ENCODE measurements around the gene BBOF1.
A peak's percentile ranks its signal among the peaks of the same experiment; 100 is the strongest.
"Not testable (repeated sequence)": the region's sequence is repeated elsewhere in the genome, so short reads cannot be mapped to it uniquely, and the experiment has no call there.

Gene BBOF1, protein sequence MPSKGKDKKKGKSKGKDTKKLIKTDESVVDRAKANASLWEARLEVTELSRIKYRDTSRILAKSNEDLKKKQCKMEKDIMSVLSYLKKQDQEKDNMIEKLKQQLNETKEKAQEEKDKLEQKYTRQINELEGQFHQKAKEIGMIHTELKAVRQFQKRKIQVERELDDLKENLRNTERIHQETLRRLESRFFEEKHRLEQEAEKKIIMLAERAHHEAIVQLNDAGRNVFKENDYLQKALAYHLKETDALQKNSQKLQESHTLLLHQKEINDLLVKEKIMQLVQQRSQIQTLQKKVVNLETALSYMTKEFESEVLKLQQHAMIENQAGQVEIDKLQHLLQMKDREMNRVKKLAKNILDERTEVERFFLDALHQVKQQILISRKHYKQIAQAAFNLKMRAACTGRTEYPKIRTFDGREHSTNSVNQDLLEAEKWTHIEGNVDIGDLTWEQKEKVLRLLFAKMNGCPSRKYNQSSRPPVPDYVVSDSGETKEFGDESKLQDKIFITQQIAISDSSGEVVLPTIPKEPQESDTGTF

DNA sequence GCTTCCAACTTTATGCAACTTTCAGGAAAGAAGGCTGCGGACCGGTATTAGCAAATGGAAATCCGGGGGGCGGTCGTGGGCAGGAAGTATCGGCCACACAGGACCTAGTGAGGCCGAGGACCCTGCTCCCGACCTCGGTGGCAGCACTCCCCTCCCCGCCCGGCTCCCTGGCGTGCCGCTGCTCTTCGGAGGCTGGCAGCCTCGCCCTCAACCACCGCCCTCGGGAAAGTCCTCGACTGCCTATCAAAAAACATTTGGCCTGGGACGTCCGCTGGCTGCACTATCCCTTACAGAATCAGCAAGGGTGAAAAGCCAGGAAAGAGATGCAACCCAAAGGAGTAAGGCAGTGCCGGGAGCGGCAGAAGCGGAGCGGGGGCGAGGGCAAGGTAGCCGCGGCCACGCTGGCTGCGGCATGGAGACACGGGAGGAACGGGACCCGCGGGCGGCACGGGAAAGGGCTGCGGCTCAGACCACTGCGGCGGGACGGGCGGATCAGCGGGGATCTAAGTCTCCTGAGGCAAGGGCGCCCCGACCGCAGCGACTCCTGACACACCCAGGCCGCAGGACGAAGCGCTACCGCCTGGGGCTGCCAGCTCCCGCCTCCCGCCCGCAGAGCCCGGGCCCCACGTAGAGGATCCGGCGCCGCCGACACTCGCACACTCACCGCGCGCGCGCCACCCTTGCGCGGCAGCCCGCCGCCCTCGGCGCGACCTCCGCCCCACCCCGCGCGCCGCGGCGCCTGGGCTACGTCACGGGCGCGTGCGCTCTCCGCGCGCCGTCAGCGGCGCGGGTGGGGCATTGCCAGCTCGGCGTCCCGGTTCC, at the start of gene BBOF1, which contains the start of gene ENTPD5:
Gene BBOF1, plus strand, starts transcription at position 764 of the 822 bp plus-strand sequence. CDS start 130 bp downstream, outside the sequence.
Gene ENTPD5, minus strand, starts transcription at position 703 of the 822 bp plus-strand sequence. CDS start 31,186 bp downstream, outside the sequence.
- peak; percentile 89 for DNase-seq

DNA sequence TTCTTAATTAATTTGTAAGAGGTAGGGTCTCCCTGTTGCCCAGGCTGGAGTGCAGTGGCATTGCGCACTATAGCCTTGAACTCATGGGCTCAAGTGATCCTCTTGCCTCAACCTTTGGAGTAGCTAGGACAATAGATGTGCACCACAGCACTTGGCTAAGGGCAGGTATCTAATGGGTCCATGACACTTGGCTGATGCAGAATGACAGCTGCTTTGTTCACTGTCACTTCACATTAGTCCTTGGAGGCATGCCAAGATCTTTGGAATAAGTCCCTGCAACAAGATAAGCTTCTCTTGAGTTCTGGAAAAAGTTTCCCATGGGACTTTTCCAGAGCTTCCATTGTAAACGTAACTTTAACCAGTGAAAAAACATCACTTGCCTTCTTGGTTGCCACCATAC, 45.7 kb upstream of the BBOF1 start:
- no peak for DNase-seq

DNA sequence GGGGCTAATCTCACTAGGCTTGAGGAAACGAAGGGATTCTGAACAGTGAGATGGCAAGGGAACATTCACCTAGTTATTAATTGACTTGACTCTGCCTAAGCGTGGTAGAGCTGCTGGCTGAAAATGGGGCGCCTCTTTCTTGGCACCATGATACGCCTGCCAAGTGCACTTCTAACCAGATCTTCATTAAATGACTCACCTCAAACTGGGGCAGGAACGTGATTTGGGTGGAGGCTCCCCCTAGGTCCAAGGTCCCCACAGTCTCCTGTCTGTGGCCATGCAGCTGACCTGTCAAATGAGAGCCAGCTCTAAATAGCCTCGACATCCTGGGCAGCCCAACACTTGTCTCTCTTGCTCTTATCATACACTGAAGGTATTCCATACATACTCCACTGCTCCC, 43.0 kb upstream of the BBOF1 start:
- no peak for DNase-seq

DNA sequence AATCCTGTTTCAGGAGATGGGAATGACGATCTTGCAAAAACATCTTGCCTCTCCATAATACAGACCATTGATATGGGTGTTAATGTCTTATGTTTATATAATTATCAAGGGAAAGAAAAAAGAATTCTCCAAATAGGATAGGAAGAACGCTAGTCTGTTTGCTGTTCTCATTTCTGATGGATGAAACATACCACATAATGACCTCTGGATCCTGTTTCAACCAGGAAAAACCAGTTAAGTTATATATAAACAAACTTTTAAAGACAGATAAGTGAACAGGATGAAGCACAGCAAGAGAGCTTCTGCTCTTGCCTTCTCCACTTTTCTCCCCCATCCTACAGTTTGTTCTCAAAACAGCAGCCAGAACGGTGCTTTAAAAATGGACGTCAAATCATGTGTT, 41.3 kb upstream of the BBOF1 start:
- no peak for DNase-seq

DNA sequence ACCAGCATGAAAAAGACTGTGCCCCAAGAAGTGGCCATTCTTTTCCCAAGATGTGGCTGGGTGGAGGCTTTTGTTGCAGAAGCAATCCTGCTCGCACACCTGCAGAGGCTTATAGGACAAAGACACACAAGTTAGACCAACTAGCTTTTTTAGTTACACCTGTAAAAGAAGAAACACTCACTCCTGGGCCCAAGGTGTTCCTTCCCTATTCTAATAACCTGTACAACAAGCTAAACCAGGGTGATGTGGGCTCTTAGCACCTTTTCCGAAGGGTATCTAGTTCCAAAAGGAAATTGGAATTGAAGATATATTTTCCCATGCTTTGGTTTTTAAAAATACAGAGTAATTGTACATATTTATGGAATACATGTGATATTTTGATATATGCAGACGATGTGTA, 31.1 kb upstream of the BBOF1 start:
- DNase-seq: no peak

DNA sequence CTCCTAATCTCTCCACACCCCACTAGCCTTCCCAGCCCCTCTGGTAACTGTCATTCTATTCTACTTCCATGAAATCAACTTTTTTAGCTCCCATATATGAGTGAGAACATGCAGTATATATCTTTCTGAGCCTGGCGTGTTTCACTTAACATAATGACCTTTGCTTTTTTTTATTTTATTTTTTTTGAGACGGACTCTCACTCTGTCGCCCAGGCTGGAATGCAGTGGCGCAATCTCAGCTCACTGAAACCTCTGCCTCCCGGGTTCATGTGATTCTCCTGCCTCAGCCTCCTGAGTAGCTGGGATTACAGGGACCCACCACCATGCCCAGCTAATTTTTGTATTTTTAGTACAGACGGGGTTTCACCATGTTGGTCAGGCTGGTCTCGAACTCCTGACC, 30.5 kb upstream of the BBOF1 start:
- DNase-seq: not testable (repeated sequence)

DNA sequence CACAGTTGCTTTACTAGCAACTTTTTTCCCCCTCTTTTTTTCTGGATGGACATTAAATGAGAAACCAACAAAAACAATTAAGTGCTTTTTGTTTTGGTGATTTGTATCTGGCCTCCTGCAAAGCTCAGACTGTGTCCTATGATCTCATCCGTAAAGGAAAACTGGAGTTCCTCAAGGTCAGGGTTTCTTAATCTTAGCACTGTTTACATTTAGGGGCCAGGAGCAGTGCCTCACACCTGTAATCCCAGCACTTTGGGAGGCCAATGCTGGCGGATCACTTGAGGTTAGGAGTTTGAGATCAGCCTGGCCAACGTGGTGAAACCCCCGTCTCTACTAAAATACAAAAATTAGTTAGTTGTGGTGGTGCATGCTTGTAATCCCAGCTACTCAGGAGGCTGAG, 28.1 kb upstream of the BBOF1 start:
- no peak for DNase-seq

DNA sequence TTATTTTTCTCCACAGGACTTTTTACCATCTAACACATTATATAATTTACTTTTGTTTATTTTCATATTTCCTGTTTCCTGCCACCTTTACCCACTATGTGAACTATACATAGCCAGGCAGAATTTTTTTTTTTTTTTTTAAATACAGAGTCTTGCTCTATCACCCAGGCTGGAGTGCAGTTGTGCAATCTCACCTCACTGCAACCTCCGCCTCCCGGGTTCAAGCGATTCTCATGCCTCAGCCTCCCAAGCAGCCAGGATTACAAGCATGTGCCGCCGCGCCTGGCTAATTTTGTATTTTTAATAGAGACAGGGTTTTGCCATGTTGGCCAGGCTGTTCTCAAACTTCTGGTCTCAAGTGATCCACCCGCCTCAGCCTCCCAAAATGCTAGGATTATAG, 24.2 kb upstream of the BBOF1 start:
- not testable (repeated sequence) for DNase-seq

DNA sequence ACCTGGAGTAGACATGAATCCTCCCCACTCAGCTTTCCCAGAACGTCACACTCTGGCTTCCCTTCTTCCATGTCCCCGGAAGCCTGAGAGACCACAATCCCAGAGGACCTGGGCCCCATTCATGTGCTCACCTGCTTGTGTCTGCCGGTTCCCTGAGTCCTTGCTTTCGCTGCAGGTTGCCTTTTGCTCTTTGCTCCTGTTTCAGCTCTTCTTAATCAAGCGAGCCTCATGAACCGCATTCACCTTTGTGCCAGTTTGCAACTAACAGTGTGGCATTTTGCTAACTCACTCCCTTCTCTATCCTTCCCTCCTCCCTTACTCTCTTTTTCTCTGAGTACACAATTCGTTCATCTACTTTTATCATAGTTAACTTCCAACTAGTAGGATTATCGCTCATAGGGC, 23.2 kb upstream of the BBOF1 start:
- no peak for DNase-seq

DNA sequence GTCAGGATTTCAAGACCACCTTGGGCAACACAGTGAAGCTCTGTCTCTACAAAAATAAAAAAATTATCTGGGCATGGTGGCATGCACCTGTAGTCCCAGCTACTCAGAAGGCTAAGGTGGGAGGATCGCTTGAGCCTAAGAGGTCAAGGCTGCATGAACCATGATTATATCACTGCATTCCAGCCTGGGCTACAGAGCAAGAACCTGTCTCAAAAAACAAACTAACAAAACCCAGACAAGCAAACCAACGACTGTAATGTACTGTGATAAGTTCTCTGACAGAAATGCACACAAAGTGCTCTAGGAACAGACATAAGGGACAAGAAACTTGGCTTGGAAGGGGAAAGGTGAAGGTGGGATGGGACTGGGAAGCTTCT, 22.4 kb upstream of the BBOF1 start:
- no peak for DNase-seq

DNA sequence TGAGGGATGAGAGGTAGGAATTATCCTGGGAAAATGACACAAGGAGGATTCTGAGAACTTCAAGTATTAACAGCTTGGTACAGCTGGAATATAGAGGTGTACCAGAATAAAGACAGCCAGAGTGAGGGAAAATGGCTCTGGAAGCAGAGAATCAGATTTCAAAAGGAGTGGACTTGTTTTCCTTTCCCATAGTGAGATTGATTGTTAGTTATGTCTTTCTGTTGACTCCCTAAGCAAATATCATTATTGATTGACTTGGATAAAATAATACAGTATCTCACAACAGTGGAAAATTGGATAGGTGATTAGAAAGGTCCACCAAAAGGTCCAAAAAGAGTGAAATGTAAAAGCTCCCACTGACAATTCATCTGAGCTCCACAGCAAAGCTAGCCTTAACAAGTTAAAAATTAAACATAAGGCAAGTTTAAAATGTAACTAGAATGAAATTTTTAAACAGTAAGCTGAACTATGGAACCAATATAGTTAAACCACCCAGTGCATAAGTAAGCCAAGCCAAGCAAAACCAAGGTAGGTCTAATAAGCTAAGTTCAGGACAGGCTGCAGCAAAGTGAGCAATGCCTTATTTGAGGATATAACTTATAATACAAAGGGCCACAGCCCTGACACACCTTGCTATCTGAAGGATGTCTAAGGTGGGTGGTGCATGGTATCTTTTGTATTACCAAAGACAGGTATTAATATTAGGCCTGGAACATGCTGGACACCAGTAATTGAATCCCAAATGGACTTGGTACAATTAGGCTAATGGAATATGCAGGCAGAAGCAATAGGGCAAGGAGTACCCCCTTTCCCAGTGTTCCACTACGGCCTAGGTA, 21.8 kb upstream of the BBOF1 start:
- DNase-seq: no peak

DNA sequence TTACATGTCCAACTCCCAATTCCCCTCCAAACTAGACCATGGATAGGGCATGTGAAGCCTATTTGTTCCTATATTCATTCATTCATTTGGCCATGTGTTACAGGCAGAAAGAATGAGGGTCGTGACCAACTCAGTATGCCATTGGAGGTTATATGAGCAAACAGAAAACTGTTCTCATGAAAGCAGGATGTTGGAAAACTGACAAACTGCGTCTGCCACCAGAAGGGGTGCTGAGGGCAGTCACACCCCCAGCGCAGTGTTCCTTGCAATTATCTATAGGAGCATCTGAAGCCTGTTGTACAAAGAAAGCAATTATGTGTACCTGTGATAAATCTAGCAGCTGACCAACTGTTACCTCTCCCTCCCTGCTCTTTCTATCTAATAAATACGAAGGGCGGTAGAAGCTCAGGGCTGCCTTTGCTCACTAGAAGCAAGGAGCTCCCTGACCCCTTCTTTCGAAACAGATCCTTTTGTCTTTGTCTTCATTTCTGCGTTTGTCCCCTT, 21.2 kb upstream of the BBOF1 start:
- DNase-seq: no peak

DNA sequence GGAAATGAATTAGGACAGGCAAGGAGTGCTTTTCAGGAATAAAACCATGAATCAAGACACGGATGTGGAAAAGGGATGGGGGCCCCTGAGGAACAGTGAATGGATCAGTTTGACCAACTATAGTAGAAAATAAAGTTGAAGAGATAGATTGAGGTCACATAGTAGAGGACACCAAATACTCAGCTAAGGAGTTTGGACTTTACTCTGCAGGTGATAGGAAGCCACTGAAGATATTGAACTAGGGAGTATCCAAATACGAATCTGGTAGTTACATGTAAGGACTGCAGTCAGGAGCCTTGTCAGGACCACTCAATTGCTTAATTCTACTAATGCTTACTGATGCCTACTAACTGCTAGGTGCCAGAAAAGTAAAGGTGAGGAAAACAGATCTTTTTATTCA, 20.4 kb upstream of the BBOF1 start:
- no peak for DNase-seq

DNA sequence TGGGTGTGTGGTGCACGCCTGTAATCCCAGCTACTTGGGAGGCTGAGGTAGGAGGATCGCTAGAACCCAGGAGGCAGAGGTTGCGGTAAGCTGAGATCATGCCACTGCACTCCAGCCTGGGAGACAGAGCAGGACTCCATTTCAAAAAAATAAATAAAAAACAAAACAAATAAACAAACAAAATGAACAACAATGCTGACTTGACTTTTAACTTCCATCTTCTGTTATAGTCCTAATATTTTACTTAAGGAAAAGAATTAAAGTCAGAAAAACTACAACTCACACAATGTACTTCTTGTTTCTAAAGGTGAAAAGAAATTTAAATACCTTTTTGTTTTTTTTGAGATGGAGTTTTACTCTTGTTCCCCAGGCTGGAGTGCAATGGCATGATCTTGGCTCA, 13.5 kb upstream of the BBOF1 start:
- not testable (repeated sequence) for DNase-seq

DNA sequence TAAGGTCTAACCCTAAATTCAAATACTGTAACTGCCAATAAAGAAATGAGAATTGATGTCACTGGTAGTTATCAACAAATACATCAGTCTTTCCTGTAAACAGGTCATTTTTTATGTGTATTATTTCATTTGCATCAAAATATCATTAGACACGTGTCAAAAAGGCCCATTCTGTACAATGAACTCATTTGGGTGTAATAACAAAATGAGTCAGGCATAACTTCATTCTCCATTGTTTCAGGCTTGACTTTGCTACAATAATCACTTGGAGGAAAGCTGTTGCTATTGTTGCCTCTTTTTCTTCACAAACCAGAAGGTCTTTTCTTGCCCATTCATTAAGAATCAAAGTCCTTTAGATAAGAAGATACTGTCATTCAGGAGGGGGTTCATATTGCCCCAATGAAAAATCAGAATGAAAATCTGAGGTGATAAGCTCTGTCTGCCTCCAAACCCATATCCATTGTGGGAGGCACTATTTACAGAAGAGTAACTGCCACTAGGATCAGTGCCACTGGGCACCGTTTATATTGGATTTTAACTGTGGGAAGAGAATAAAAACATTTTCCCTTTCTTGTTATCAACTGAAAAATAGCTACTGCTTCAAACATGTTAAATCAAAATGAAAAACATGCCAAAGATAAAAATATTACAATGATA, 10.2 kb upstream of the BBOF1 start:
- no peak for DNase-seq

DNA sequence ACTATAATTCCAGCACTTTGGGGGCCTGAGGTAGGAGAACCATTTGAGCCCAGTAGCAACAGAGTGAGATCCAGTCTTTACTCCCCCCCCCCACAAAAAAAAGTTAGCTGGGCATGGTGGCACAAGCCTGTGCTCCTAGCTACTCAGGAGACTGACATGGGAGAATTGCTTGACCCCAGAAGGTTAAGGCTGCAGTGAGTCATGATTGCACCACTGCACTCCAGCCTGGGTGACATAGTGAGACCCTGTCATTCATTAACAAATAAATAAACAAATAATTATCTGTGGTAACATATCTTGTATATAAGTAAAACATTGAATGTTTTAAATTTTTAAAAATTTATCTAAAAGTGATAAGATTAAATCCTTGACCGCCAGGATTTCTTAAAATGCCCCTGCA, 4.8 kb upstream of the BBOF1 start:
- no peak for DNase-seq

DNA sequence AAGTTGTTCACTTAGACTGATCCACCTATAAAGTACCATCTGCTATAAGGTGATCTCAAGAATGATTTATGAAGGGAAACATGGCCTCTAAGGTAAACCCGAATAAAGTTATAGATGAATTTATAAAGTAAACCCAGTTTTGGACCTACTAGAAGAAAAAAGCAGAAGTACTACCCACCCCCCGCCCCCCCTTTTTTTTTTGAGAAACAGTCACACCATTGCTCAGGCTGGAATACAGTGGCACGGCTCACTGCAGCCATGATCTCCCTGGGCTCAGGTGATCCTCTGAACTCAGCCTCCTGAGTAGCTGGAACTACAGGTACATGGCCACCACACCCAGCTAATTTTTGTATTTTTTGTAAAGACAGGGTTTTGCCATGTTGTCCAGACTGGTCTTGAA, 4.0 kb upstream of the BBOF1 start:
- DNase-seq: no peak

DNA sequence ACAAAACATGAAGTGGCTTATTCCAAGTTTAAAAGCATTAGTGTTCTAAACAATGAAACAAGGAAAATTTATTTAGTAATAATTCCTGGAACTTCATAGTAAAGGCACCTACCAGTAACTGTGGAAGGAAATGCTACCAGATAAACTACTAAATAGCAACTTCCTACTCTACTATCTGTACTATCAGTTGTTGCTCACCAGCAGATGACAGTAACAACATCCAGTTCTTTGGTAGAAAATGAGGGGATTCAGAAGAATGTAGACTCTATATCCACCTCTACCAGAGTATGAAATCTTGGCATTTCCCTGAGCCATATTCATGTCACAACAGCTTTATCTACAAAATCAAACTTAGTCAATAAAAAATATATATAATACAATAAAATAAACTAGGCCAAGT, 3.2 kb upstream of the BBOF1 start:
- no peak for DNase-seq

DNA sequence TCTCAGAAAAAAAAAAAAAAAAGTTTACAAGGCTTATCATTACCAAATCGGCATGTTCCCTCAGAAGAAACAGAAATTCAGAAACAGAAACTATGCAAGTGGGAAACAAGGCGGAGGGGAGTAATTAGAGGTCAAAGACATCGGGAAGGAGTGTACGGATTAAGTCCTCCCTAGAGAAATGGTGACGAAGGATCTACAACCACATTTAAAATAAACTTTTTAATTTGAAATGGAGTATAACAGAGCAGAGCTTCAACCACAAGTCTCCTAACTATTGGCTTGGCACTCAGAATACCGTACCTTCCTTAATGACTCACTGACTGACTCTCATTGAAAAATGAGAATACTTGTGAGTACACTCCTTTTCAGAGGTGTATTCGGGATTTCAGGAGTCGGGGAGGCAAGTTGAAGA, 969 bp upstream of the BBOF1 start:
- DNase-seq: no peak

DNA sequence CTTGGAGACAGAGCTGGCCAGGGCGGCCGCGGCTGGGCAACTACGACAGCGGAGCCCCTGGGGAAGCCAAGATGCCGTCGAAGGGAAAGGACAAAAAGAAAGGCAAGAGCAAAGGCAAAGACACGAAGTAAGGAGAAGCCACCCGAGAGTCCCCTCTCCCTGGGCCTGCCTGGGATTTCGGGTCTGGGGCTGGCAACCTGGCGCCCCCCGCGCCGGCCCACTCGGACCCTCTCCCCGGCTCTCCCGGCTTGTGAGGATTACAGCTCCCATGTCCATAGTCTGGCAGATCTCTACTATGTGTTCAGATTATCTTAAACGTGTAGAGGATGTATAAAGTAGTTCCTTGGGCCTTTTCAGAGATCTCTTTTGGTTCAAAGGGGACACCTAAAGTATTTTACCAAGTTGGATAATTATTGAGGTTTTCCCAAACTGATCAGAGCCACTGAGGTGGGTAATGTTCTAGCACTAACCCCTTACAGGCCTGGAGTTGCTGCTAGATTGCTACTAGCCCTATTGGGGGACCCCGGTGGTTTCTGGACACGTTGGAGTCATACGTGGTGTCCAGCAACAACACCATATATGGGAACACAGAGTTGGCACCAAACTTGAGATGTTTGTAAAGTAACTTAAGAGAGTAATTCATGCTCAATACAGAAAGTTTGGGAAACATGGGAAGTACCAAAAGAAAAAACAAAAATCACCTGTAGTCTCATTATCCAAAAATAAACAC, 424 bp downstream of the BBOF1 start:
- no peak for DNase-seq

DNA sequence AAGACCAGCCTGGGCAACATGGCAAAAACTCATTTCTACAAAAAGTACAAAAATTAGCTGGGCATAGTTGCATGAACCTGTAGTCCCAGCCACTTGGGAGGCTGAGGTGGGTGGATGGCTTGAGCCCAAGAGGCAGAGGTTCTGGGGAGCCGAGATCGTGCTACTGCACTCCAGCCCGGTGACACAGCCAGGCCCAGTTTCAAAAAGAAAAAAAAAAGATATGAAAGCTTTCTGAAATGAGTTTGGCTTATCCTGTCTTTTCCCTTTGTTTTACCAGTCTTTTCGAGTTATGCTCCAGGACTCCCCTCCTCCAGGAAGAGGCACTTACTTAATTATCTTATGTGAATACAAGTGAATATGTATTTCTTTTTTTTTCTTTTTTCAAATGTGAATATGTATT, 3.2 kb downstream of the BBOF1 start:
- DNase-seq: no peak

All from CD4-positive, alpha-beta T cell treated with Interleukin-10 for 1 hour (primary cell).